ENCODE data around the gene IFFO2.

Gene IFFO2

DNA sequence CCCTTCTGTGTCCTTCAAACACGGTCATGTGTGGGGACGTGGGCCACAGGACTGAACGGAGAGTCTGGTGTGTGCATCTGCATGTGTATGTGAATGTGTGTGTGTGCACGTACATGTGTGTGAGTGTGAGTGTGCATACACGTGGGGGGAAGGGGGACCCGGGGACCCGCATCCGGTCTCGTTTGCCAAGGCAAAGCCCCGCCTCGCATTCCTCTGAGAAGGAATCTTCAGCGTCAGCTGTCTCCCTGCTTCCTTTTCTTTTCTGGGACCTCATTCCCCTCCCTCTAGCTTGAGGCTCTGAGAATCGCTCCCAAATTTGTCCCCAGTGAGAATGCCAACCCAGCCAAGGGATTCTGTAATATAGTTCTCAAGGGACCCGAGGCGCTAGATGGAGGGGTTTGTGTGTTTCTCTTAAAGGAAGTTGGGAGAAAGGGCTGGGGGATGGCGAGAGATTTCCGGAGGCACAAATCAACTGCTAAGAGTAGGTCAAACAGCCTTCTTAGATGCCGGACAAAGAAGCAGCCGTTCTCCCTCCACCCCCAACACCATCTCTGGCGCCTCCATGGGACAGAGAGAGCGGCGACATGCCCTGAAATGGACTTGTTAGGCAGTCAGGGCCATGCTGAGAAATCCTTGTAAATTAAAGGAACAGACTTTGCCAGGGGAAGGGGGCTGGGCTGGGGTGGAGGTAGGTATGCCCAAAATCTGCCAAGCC lies 6.6 kb downstream of the IFFO2 start:
- DNase-seq = no peak

DNA sequence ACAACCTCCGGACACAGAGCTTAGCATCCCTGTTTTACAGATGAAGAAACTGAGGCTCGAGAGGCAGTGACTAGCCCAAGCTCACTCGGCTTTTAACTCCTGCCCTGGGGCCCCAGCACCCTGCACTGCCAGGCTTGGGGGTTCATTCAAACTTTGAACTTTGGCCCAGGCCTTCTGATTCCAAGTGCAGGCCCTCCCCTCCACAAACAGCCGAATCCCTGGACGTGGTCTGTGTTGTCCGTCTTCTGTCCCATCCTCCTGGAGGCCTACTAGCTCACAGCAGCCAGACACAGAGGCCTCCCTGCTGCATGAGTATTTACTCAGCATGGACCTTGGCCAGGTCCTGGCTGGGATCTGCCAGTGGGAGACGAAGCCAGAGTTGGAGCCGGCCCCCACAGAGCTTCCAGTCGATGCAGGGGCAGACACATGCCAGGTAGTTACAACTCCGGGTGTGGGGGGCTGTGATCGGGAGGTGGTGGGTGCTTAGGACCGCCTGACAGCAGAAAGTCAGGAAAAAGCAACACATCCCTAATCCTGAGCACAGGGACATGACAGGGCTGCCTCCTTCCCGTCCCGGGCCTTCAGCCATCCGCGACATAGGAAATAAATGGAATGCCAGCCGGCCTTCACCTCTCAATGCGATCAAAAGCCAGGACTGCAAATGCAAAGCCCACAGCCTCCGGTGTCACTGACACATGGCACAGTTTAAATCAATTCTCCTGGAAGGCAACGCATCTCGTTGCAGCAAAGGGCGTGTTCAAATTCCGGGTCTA lies 7.4 kb downstream of the IFFO2 start:
- DNase-seq = no peak

GRCh38 chr1:18948048-18948912 lies 8.2 kb downstream of the IFFO2 start:
- DNase-seq = peak; percentile 45

DNA sequence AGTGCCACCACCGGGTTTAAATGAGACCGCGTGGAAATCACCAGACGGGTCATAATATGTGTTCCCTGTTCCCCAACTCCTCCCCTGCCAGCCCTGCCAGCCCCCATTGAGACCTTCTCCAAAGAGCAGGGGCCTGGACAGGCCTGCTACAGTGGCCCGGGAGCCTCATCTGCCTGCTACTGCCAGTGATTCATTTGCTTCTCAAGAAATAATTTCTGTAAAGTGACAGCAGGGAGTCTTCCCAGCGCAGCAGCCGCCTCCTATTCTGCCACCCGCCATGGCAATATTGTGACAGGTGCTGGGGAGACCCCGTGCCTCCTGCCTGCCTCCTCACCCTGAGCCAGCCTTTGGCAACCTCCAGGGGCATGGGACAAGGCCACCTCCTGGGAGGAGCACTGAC lies 8.9 kb downstream of the IFFO2 start:
- DNase-seq = no peak

- DNase-seq = no peak
Observed at GRCh38 chr1:18946550-18947381, 9.7 kb downstream of the IFFO2 start.

DNA sequence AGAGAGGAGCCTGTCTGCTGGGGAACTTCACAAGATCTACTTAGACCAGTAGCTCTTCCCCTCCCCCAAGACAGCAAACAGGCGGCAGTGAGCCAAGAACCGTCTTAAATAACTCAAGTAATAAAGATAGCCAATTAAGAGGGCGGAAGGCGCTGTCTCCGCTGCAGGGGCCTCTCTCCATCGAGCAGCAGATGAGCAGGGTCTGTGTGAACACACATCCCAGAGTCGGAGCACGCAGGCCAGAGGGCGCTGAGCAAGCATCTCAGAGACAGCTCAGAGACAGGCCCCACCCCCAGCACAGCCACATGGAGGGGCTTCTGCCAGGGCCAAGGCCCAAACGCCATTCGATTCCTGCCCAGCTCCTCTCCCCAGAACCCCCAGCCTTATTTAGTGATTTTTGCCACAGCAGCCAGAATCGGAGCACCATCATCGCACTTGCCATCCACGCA lies 11.1 kb downstream of the IFFO2 start:
- no peak for DNase-seq

DNA sequence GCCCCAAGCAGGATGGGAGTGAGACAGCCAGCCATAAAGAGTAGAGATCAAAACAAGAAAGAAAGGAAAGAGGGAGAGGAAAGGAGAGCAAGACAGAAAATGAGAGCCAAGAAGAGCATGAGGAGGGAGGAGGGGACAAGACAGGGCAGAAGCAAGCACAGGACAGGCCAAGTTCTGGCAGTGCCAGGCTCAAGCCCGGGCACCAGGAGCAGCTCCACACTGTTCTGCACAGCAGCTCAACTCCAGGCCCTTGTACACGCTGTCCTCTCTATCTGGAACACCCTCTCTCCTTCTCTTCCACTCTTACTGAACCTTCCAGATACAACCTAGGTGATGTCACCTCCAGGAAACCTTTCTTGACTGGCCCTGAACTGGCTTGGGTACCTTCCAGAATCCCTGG lies 11.7 kb downstream of the IFFO2 start:
- no peak for DNase-seq

- no peak for DNase-seq
Observed at GRCh38 chr1:18943914-18944572, 12.4 kb downstream of the IFFO2 start.

GRCh38 chr1:18943162-18943561 lies 13.3 kb downstream of the IFFO2 start:
- DNase-seq = no peak

DNA sequence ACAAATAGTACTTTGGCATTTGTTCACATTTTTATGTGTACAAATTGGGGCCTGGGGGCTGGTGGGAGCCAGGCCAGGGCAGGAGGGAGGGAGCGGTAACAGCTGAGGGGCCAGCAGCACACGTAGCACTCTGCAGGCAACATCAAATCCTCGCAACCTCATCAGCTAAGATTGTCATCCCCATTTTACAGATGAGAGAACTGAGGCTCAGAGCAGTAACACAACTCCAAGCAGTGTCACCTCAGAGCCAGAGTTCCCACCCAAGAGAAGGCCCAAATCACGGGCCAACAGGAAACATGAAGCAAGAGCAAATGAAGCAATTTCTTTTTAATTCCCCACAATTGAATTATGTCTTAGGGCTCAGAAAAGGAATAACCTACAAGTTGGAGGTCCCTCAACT lies 14.1 kb downstream of the IFFO2 start:
- no peak for DNase-seq

DNA sequence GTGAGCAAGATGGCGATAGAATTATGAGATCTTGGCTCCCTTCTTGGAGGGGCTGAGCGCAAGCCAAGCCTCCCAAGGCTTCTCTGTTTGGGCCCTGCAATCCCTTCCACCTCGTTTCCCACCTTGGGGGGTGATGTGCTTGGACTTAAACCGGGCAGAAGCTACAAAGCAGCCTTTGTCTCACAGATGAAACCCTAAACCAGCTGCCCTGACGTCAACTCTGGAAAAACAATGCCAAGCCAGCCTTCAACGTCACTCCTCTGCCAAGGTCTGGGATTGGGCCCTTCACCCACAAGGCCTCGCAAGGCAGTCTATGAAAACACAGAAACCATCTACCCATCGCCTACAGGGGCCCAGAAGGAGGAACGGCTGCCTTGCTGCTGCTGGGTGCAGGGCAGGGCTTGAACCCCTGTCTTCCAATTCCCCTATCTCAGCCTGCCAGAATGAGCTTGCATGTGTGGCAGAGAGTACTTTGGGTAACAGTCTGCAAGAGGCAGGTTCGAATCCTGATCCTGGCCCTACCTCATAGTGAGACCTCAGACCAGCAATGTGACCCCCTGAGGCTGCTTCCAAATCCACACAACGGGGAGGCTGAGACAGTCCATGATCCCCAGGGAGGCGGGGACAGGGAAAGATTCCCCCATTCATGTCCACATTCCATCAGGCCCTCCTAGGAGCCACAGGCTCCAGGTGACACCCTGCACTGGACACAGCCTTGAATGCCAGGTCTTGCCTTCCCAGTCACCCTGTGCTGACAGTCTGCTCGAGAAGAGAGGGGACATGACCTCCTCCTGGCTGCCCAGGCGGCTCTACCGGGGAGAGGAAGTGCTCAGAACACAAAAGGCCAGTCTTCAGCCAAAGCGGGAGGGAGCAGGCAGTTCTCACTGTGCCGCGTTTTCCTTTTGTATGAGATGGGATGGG lies 15.0 kb downstream of the IFFO2 start:
- no peak for DNase-seq

- DNase-seq = no peak
Observed at GRCh38 chr1:18940303-18941020, 16.0 kb downstream of the IFFO2 start.

GRCh38 chr1:18939398-18940302 lies 16.8 kb downstream of the IFFO2 start:
- no peak for DNase-seq

DNA sequence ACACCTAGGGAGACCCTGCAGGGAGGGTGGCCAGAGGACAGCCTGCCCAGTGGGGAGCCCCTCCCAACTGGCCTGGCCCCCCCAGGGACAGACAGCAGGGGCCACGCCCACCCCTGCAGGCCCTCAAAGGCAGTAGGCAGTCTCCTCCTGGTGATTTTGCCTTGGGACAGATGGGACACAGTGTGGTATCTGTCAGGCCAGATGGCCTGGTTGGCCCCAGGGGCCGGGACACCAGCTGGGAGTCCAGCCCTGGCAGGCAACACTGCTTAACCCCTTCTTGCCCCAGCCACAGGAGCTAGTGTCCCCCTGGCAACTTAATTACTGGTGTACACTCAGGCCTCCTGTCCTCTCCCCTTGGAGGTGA lies 17.8 kb downstream of the IFFO2 start:
- no peak for DNase-seq

GRCh38 chr1:18938008-18938706 lies 18.3 kb downstream of the IFFO2 start:
- no peak for DNase-seq

GRCh38 chr1:18937539-18937938 lies 18.9 kb downstream of the IFFO2 start:
- no peak for DNase-seq

DNA sequence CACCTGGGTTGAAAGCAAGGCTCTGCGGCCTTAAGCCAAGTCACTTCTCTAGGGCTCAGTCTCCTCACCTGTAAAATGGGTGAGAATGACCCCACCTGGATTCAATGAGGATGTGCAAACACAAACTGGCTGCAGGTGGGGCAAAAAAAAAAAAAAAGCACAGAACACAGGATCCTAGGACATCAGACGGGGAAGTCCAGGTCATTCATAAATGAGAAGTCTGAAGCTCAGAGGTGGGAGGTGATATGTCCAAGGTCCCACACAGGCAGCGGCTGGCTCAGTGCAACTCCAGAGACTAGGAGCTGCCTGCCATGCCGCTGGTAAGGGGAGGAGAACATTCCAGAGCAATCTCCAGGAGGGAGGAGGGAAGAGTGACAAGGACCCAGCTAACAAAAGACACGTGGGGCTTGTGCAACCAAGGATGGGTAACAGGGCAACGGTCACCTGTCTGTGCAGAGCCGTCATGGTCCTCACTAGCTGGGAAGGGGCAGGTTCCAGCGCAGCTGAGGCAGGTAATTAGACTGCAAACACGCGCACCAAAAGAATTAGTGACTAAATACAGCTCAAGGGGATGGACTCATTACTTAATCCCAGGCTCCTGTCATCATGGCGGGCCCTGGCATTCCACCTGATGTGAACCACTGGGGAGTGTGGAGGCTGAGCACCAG lies 19.5 kb downstream of the IFFO2 start:
- no peak for DNase-seq

DNA sequence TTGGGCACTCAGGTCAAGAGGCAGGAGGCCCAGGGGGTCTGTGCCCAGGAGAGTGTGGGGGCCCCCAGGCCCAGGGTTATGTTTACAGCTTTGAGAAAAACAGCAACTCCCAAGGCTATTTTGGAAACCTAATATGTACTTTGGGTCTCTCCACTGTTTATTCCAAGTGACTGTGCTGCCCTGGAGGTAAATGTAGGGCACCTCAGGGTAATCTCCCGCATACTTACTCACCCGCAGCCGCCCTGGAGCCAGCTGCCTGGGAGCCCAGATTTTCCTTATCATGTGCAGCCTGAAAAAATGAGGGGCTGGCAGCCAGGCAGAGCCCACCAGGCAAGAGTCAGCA lies 20.0 kb downstream of the IFFO2 start:
- DNase-seq = no peak

Data from activated T-cell treated with anti-CD3 and anti-CD28 coated beads for 4 hours (primary cell).